Effector memory CD4-positive, alpha-beta T cell (primary cell): ENCODE data around the gene MS4A15.

Source experiments
- DNase-seq, 3 donors: peaks; one replicate each; pipeline ENCODE4 v3.0.0-alpha.2; 2020
- H3K27ac ChIP-seq: 2 replicates; pipeline ENCODE4 v1.7.0; 2013; ENCODE audit warnings: mild to moderate bottlenecking, low read length, moderate library complexity; ENCODE audit not compliant: insufficient read depth, poor library complexity, severe bottlenecking
- H3K27me3 ChIP-seq: replicated peaks from 2 replicates; pipeline ENCODE4 v1.7.0; 2013; ENCODE audit warnings: mild to moderate bottlenecking, low read length; ENCODE audit not compliant: insufficient read depth, control insufficient read depth, poor library complexity, severe bottlenecking
- H3K36me3 ChIP-seq: 2 replicates; pipeline ENCODE4 v1.7.0; 2013; ENCODE audit warnings: mild to moderate bottlenecking, low read length, moderate library complexity; ENCODE audit not compliant: control insufficient read depth, insufficient read depth
- H3K4me1 ChIP-seq: 2 replicates; pipeline ENCODE4 v1.7.0; 2013; ENCODE audit warnings: low read length, mild to moderate bottlenecking; ENCODE audit not compliant: control insufficient read depth, insufficient read depth, poor library complexity, severe bottlenecking
- H3K4me3 ChIP-seq: 2 replicates; pipeline ENCODE4 v1.7.0; 2013; ENCODE audit warnings: low read length, low read depth, mild to moderate bottlenecking; ENCODE audit not compliant: insufficient read depth, poor library complexity, severe bottlenecking
- H3K9me3 ChIP-seq: 2 replicates; pipeline ENCODE4 v1.7.0; 2013; ENCODE audit warnings: mild to moderate bottlenecking, low read length, moderate library complexity; ENCODE audit not compliant: control insufficient read depth

The MS4A15 gene

DNA sequence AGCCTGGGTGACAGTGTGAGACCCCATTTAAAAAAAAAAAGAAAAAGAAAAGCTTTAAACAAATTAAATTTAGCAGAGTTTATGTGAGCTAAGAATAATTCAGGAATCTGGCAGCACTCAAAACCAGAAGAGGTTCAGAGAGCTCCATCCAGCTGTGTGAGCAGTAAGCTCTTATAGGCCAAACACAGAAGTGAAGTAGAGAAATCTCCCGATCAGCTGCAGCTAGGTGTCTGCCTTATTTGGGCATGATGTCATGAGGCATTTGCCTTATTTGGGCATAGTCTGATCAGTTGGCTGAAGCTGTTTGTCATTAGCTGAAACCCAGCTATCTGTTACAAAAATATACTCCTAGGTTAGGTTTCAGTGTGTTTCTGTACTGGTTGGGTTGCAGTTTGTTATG, 8.2 kb downstream of the MS4A15 start:
- Histone ChIP-seq H3K4me1 (no peaks in the 10 kb centered on the region), H3K36me3 (no peaks in the 10 kb centered on the region), H3K4me3 (no peak overlapping the region), H3K9me3 (no peaks in the 10 kb centered on the region), H3K27ac (no peak overlapping the region), H3K27me3 (peaks cover 3% of the 10 kb centered on the region)
- DNase-seq, result no peak

DNA sequence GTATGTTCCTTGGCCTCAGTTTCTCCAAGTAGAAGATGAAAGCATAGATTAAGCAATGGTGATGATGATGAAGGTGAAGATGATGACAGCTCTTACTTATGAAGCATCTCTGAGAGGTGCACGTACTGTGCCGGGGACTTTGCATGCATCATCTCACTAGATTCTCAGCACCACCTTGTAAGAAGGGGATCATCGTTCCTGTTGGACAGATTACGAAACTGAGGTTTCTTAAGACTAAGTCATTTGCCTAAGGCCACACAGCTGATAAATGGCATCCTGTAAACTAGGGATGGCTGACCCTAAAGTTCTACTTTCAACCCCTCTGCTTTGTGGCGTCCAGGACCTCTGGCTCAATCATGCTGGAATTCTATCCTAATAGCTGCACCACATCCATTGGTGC, 8.7 kb downstream of the MS4A15 start:
- Histone ChIP-seq H3K4me1 (no peaks in the 10 kb centered on the region), H3K36me3 (no peaks in the 10 kb centered on the region), H3K4me3 (no peak overlapping the region), H3K27ac (no peak overlapping the region), H3K27me3 (peaks cover 3% of the 10 kb centered on the region), H3K9me3 (no peaks in the 10 kb centered on the region)
- DNase-seq, result no peak

DNA sequence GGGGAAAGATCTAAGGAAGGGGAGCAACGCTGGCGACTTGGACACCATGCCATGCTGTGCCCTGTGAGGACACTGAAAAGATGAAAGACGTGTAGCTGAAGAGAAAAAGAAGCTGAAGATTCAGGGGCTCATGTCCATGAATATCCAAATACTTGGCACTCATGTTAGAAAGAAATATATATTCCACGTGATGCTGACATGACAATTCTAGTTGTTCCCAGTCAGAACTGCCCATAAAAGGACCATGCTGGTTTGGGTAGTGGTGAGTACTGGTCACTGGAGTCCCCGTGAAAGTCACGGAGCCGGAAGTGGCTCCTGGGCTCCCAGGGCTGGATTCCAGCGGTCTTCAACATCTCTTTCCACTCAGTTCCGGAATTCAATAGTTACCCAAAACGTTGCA, 9.9 kb downstream of the MS4A15 start:
- Histone ChIP-seq H3K27ac (no peak overlapping the region), H3K36me3 (no peaks in the 10 kb centered on the region), H3K9me3 (no peaks in the 10 kb centered on the region), H3K27me3 (peaks cover 3% of the 10 kb centered on the region), H3K4me3 (no peak overlapping the region), H3K4me1 (no peaks in the 10 kb centered on the region)
- DNase-seq, result no peak

DNA sequence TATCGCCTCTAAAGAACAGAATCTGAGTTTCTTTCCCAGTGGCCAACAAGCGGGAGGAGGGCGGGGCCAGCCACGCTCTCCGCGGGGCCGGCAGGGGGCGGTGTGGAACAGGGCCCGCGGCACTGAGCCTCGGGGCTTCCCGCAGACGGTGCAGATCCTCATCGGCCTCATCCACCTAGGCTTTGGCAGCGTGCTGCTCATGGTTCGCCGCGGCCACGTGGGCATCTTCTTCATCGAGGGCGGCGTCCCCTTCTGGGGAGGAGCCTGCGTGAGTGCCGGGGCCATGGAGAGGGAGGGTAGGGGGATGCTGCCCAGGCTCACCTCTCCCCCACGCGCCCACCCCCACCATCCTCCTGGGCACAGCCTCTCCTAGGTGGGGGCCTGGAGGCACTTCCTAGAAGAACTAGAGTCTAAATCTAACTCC, 10.7 kb downstream of the MS4A15 start:
- peaks cover 3% of the 10 kb centered on the region for H3K27me3 ChIP-seq
- no peak overlapping the region for H3K27ac ChIP-seq
- no peaks in the 10 kb centered on the region for H3K9me3 ChIP-seq
- no peaks in the 10 kb centered on the region for H3K4me1 ChIP-seq
- H3K36me3 ChIP-seq, result no peaks in the 10 kb centered on the region
- H3K4me3 ChIP-seq, result no peak overlapping the region
- DNase-seq, result no peak

DNA sequence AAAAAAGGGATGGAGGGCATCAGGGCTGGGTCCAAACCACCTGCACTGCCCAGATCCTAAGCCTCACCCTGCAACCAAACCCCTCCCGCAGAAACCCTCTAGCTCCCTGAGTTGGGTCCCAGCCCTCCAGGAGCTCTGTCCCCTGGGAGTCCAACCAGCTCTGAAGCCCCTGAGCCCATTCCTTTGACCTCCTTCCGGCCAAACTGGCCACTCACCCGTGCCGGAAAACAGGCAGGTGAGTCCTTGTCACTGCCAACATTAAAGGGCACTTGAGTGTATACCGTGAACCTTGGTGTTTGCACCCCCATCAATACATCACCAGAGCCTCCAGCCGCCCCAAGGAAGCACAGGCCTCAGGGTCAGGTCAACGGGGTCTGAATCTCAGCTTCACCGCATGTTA, 11.5 kb downstream of the MS4A15 start:
- Histone ChIP-seq H3K27ac (no peak overlapping the region), H3K9me3 (no peaks in the 10 kb centered on the region), H3K36me3 (no peaks in the 10 kb centered on the region), H3K4me3 (no peak overlapping the region), H3K4me1 (no peaks in the 10 kb centered on the region), H3K27me3 (peaks cover 3% of the 10 kb centered on the region)
- no peak for DNase-seq

DNA sequence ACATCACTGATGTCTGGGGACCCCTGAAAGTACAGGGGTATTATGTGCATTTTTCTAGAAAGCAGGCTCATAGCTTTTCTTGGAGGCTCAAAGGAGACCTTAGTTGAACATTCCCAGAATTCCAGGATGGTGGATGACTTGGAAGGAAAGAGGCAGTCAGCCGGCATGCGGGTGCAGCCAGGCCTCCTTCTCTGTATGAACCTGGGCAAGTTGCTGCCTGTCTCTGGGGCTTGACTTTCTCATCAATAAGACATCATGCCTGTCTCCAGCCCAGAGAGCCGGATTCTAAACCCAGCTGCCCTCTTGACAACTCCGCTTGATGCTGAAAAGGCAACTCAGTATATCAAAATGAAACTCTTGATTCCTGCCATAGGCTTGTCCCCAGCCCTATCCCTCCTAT, 12.6 kb downstream of the MS4A15 start:
- H3K9me3 ChIP-seq, result no peaks in the 10 kb centered on the region
- no peaks in the 10 kb centered on the region for H3K4me1 ChIP-seq
- H3K4me3 ChIP-seq, result no peak overlapping the region
- no peaks in the 10 kb centered on the region for H3K27me3 ChIP-seq
- no peak for DNase-seq
- no peaks in the 10 kb centered on the region for H3K36me3 ChIP-seq
- no peak overlapping the region for H3K27ac ChIP-seq

DNA sequence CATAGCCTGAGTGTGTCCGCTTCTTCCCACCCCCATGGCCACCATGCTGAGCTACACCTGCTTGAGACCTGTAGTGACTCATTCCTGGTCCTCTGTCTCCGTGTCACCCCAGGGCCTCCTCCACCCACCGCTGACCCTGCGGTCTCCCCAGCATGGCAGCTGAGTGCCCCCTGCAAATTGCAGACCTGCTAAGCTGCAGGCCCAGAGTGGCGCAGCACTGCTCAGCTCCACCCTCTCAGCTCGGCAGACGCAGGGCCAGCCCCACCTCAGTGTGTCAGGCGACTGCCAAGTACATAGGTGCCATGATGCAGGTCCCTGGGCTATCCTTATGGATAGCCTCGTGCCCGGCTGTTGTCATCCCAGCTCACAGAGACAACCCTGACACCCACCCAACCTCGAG, 13.1 kb downstream of the MS4A15 start:
- Histone ChIP-seq H3K36me3 (no peaks in the 10 kb centered on the region), H3K4me3 (no peak overlapping the region), H3K27me3 (no peaks in the 10 kb centered on the region), H3K4me1 (no peaks in the 10 kb centered on the region), H3K9me3 (no peaks in the 10 kb centered on the region), H3K27ac (no peak overlapping the region)
- no peak for DNase-seq

DNA sequence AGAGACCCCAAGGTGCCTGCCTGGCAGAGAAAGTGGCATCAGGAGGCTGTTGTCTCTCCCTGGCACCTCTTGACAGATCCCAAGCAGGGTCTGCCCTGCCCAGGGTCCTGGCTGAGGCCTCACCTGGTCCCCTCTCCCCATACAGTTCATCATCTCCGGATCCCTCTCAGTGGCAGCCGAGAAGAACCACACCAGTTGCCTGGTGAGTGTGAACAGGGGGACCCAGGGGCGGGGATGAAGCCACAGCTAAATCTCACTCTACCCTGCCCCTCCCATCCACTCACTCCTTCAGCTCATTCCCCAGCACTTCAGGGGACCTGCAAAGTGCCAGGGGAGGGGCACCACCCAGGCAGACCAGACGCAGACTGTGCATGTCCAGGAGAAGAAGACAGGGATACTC, 14.5 kb downstream of the MS4A15 start:
- H3K27ac ChIP-seq, result no peak overlapping the region
- H3K27me3 ChIP-seq, result no peaks in the 10 kb centered on the region
- H3K36me3 ChIP-seq, result no peaks in the 10 kb centered on the region
- H3K4me1 ChIP-seq, result no peaks in the 10 kb centered on the region
- no peaks in the 10 kb centered on the region for H3K9me3 ChIP-seq
- no peak overlapping the region for H3K4me3 ChIP-seq
- no peak for DNase-seq

DNA sequence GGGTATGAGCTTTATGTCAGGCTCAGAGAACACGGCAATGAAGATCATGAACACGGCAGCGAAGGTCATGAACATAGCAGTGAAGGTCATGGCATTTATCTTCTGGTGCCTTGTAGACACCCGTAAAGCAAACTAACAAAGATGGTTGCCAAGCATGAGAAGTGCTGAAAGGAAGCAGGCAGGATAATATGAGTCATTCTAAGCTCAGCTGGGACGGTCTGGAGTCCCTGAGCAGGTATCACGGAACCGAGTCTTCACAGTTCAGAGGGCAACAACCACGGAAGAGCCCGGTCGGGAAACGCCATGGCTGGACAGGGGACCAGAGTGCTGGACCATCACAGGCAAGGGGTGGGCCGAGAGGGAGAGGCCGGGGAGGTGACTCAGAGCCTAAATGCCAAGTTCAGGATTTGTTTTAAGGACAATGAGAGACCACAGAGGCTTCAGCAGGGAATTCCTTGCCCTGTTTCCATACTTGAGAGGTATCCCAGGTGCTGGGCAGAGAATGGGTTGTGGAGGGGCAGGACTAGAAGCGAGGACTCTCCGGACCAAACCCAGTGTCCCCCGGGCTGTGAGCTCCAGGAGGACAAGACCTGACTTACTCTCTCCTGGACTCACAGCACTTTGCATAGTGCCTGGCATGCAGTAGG, 15.3 kb downstream of the MS4A15 start:
- Histone ChIP-seq H3K27me3 (no peaks in the 10 kb centered on the region), H3K9me3 (no peaks in the 10 kb centered on the region), H3K27ac (no peak overlapping the region), H3K4me1 (no peaks in the 10 kb centered on the region), H3K4me3 (no peak overlapping the region), H3K36me3 (no peaks in the 10 kb centered on the region)
- no peak for DNase-seq

DNA sequence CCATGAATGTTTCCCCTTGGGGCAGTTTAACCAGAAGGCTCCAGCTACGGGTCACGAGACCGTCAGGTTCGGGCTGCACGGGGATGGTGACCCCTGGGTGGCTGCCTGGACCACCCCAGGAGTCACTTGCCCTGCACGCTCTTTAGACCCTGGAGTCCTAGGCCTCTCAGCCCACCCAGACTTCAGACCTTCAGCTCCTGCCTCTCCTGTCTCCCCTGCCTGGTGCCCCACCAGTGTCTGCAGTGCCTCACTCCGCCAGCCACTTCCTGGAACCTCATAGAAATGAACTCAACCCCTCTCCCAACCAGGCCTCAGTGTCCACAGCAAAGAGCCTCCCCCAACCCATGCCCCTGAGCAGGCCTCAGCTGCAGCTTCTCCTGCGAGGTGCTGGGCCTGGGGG, 16.0 kb downstream of the MS4A15 start:
- no peaks in the 10 kb centered on the region for H3K4me1 ChIP-seq
- H3K4me3 ChIP-seq, result no peak overlapping the region
- no peak overlapping the region for H3K27ac ChIP-seq
- H3K36me3 ChIP-seq, result no peaks in the 10 kb centered on the region
- H3K9me3 ChIP-seq, result no peaks in the 10 kb centered on the region
- no peaks in the 10 kb centered on the region for H3K27me3 ChIP-seq
- DNase-seq, result no peak
